ENCODE measurements around the gene DZIP1. TPM values are rescaled to one million over a fixed set of nuclear protein-coding genes. Genes with fewer than 3 reads are reported as not detected.

DZIP1 gene
- polyA plus RNA-seq, 2 of the 4 experiments (the other 2 are of a cell fraction), result 11.5 to 17.1 TPM

DNA sequence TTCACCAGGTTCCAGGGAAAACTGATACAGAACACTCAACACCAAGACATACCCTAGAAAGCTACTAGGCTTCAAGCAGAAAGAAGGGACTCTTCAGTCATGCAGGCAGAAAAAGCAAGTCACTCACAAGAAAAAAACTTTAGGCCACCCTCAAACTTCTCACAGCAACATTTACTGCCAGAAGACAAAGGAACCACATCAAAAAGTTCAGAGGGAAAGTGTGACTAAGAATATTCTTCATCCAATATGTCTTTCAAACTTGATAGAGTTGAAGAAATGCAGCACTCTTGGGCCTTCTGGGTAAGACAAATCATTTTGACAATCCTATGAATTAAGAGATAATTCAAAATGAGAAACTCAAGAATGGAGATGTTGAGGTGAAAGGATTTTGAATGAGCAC, 7.7 kb downstream of the DZIP1 start:
- H3K27ac ChIP-seq, result no peak overlapping the region
- ATAC-seq (no peak), FAIRE-seq (no peak), DNase-seq (ENCODE audit: low read depth in 1 of 2, low spot score in 1 of 2) (no peak)
- H3K4me1 ChIP-seq, result peaks cover 7% of the 10 kb centered on the region; the same call in 1 of the 3 replicates
- TF ChIP-seq RCOR1 (IDR thresholded peaks at IDR 0.05; ENCODE audit: low read depth, low read length) (no peak), EHMT2 (IDR thresholded peaks at IDR 0.05; ENCODE audit: low read depth) (no peak), RNF2 (IDR thresholded peaks at IDR 0.05; ENCODE audit: borderline replicate concordance, low read depth) (no peak), KDM1A (IDR thresholded peaks at IDR 0.05; ENCODE audit: low read depth) (no peak), FOXS1 (CRISPR knock-in tag; IDR thresholded peaks at IDR 0.05) (no peak)
- TF ChIP-seq, protein P1, sequence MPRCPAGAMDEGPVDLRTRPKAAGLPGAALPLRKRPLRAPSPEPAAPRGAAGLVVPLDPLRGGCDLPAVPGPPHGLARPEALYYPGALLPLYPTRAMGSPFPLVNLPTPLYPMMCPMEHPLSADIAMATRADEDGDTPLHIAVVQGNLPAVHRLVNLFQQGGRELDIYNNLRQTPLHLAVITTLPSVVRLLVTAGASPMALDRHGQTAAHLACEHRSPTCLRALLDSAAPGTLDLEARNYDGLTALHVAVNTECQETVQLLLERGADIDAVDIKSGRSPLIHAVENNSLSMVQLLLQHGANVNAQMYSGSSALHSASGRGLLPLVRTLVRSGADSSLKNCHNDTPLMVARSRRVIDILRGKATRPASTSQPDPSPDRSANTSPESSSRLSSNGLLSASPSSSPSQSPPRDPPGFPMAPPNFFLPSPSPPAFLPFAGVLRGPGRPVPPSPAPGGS (IDR thresholded peaks at IDR 0.05), result no peak
- CTCF ChIA-PET, result no interaction called here
- H3K4me3 ChIP-seq, result no peak overlapping the region
- no peaks in the 10 kb centered on the region for H3K9me3 ChIP-seq
- POLR2A ChIA-PET, result no interaction called here
- no peak overlapping the region for H3K4me2 ChIP-seq

DNA sequence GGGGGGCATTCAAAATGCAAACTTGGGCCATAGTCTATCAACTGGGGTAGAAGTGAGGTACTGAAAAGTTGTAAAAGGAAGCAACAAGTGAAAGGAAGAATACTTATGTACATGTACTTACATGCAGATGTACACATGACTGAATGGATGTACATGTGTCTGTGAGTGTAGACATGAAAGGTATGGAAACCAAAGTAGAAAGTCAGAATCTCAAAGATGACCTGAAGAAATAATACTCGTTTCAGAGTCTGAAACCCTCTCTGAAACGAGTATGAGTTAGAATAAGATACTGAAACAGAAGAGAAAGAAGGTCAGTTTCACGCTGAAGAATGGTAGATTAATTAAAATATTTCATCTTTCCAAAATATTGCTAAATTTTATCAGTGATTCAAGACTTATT, 13.9 kb downstream of the DZIP1 start:
- ChIA-PET CTCF (no interaction called here), POLR2A (no interaction called here)
- FAIRE-seq, result no peak
- Histone ChIP-seq H3K4me1 (no peaks in the 10 kb centered on the region), H3K4me3 (no peak overlapping the region), H3K27ac (no peak overlapping the region), H3K9me3 (0 out of 3 replicates have a peak, but pooled peaks cover 6% of the 10 kb centered on the region), H3K4me2 (no peak overlapping the region)
- no peak for ATAC-seq
- no peak for DNase-seq (ENCODE audit: low read depth in 1 of 2, low spot score in 1 of 2)
- WGBS (ENCODE audit: missing lambda C conversion rate), result 92% methylated on average over 3 of the region's 3 CpGs
- no peak for TF ChIP-seq FOSL2 (IDR thresholded peaks at IDR 0.05)
- TF ChIP-seq FOSL2 (CRISPR knock-in tag; IDR thresholded peaks at IDR 0.05), result no peak
- no peak for TF ChIP-seq JUN (IDR thresholded peaks at IDR 0.05)
- no peak for TF ChIP-seq SREBF2 (IDR thresholded peaks at IDR 0.05)
- TF ChIP-seq, protein P2, sequence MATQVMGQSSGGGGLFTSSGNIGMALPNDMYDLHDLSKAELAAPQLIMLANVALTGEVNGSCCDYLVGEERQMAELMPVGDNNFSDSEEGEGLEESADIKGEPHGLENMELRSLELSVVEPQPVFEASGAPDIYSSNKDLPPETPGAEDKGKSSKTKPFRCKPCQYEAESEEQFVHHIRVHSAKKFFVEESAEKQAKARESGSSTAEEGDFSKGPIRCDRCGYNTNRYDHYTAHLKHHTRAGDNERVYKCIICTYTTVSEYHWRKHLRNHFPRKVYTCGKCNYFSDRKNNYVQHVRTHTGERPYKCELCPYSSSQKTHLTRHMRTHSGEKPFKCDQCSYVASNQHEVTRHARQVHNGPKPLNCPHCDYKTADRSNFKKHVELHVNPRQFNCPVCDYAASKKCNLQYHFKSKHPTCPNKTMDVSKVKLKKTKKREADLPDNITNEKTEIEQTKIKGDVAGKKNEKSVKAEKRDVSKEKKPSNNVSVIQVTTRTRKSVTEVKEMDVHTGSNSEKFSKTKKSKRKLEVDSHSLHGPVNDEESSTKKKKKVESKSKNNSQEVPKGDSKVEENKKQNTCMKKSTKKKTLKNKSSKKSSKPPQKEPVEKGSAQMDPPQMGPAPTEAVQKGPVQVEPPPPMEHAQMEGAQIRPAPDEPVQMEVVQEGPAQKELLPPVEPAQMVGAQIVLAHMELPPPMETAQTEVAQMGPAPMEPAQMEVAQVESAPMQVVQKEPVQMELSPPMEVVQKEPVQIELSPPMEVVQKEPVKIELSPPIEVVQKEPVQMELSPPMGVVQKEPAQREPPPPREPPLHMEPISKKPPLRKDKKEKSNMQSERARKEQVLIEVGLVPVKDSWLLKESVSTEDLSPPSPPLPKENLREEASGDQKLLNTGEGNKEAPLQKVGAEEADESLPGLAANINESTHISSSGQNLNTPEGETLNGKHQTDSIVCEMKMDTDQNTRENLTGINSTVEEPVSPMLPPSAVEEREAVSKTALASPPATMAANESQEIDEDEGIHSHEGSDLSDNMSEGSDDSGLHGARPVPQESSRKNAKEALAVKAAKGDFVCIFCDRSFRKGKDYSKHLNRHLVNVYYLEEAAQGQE (IDR thresholded peaks at IDR 0.05), result no peak
- no peak for TF ChIP-seq NPAS2 (CRISPR knock-in tag; IDR thresholded peaks at IDR 0.05; ENCODE audit: borderline replicate concordance)
- no peak for TF ChIP-seq PHF8 (IDR thresholded peaks at IDR 0.05; ENCODE audit: borderline replicate concordance, low read depth)
- TF ChIP-seq EP300 (IDR thresholded peaks at IDR 0.05), result no peak
- TF ChIP-seq, protein P3, sequence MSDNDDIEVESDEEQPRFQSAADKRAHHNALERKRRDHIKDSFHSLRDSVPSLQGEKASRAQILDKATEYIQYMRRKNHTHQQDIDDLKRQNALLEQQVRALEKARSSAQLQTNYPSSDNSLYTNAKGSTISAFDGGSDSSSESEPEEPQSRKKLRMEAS (IDR thresholded peaks at IDR 0.05), result no peak
- TF ChIP-seq ZC3H11A (IDR thresholded peaks at IDR 0.05), result no peak
- TF ChIP-seq, protein P1 (IDR thresholded peaks at IDR 0.05), result no peak
- TF ChIP-seq, protein P4, sequence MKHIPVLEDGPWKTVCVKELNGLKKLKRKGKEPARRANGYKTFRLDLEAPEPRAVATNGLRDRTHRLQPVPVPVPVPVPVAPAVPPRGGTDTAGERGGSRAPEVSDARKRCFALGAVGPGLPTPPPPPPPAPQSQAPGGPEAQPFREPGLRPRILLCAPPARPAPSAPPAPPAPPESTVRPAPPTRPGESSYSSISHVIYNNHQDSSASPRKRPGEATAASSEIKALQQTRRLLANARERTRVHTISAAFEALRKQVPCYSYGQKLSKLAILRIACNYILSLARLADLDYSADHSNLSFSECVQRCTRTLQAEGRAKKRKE (CRISPR knock-in tag; IDR thresholded peaks at IDR 0.05; ENCODE audit: low read depth), result no peak
- TF ChIP-seq NFE2L2 (conservative IDR thresholded peaks at IDR 0.05; ENCODE audit: low read length), result no peak
- no peak for TF ChIP-seq CBX8 (IDR thresholded peaks at IDR 0.05)
- TF ChIP-seq POLR2AphosphoS2 (conservative IDR thresholded peaks at IDR 0.05; ENCODE audit: low read length), result no peak

Measured in A549 (cell line).